GM21717 (cell line): ENCODE data around the gene ASTN2.

ENCODE experiments used
- ATAC-seq: cut with Tn5 transposase; IDR thresholded peaks from one replicate; pipeline ENCODE4 v1.9.1; 2021; ENCODE audit warnings: mild to moderate bottlenecking, moderate library complexity; ENCODE audit not compliant: unreplicated experiment

The ASTN2 gene

GRCh38 chr9:116774421-116775180 is 640.3 kb downstream of the ASTN2 start:
- no peak for ATAC-seq

GRCh38 chr9:116767219-116767618 is 647.6 kb downstream of the ASTN2 start:
- no peak for ATAC-seq

- no peak for ATAC-seq
Observed at GRCh38 chr9:116765011-116765410, 649.8 kb downstream of the ASTN2 start.

GRCh38 chr9:116763770-116764169 is 651.1 kb downstream of the ASTN2 start:
- ATAC-seq: no peak

GRCh38 chr9:116760636-116761035 is 654.2 kb downstream of the ASTN2 start:
- no peak for ATAC-seq

GRCh38 chr9:116757030-116757429 is 657.8 kb downstream of the ASTN2 start:
- no peak for ATAC-seq

GRCh38 chr9:116753389-116753788 is 661.5 kb downstream of the ASTN2 start:
- ATAC-seq: no peak

GRCh38 chr9:116750510-116750909 is 664.3 kb downstream of the ASTN2 start:
- ATAC-seq: no peak

- ATAC-seq: no peak
Observed at GRCh38 chr9:116749772-116750171, 665.1 kb downstream of the ASTN2 start.

GRCh38 chr9:116749176-116749575 is 665.7 kb downstream of the ASTN2 start:
- ATAC-seq: no peak

GRCh38 chr9:116741742-116742141 is 673.1 kb downstream of the ASTN2 start:
- no peak for ATAC-seq

- ATAC-seq: no peak
Observed at GRCh38 chr9:116741086-116741740, 673.6 kb downstream of the ASTN2 start.

GRCh38 chr9:116737152-116737546 is 677.7 kb downstream of the ASTN2 start:
- no peak for ATAC-seq

GRCh38 chr9:116736399-116737151 is 678.3 kb downstream of the ASTN2 start:
- no peak for ATAC-seq

GRCh38 chr9:116733010-116733641 is 681.7 kb downstream of the ASTN2 start:
- ATAC-seq: no peak

- ATAC-seq: no peak
Observed at GRCh38 chr9:116726602-116727001, 688.3 kb downstream of the ASTN2 start.

GRCh38 chr9:116724123-116724522 is 690.7 kb downstream of the ASTN2 start:
- no peak for ATAC-seq

- no peak for ATAC-seq
Observed at GRCh38 chr9:116721944-116722343, 692.9 kb downstream of the ASTN2 start.

GRCh38 chr9:116721411-116721810 is 693.4 kb downstream of the ASTN2 start:
- ATAC-seq: no peak

GRCh38 chr9:116720111-116720510 is 694.7 kb downstream of the ASTN2 start:
- ATAC-seq: no peak

- no peak for ATAC-seq
Observed at GRCh38 chr9:116718111-116718510, 696.7 kb downstream of the ASTN2 start.
